B cell (primary cell): Measurements from ENCODE around the gene LRP1. TPM values are rescaled to one million over a fixed set of nuclear protein-coding genes. Genes with fewer than 3 reads are reported as not detected.

Experiments
- ATAC-seq: fragments of 200-7000 bp; cut with Tn5 transposase; one replicate; pipeline ENCODE4 v1.10.0; 2021; ENCODE audit warnings: low read depth, mild to moderate bottlenecking, moderate number of reproducible peaks, moderate library complexity
- CTCF ChIA-PET: fragments of 350-600 bp; sonication (Branson Sonifier 250); formaldehyde crosslinking; loops from one replicate; lab custom pipeline; 2021; ENCODE audit warnings: antibody characterized with exemption, inconsistent platforms; lab: Charles Lee
- POLR2A ChIA-PET: fragments of 350-600 bp; sonication (Branson Sonifier 250); formaldehyde crosslinking; loops from one replicate; lab custom pipeline; 2021; ENCODE audit warnings: antibody characterized with exemption; lab: Charles Lee
- DNase-seq: peaks from one replicate; pipeline ENCODE4 v3.0.0; 2013
- H2AFZ ChIP-seq: 2 replicates; pipeline ENCODE4 v1.6.1; 2012; ENCODE audit warnings: mild to moderate bottlenecking, low read depth, low read length; ENCODE audit not compliant: insufficient read depth, poor library complexity, severe bottlenecking
- H3K27ac ChIP-seq, 2 donors: 1 replicate in 1 of 2; 2 replicates in 1 of 2; pipeline ENCODE4 v1.5.1; 2012 to 2013; ENCODE audit warnings: low read length in 2 of 2, mild to moderate bottlenecking in 2 of 2, moderate library complexity in 1 of 2
- H3K27me3 ChIP-seq, 4 experiments: fragments of 200-600 bp in 1 of 4; sonication (generic) in 1 of 4; replicated peaks in 1 of 4; 1 replicate in 2 of 4; 2 replicates in 2 of 4; pipeline versions ENCODE4 v1.6.1 to v1.7.0; 2013 to 2016; ENCODE audit warnings: low read length in 3 of 4, mild to moderate bottlenecking in 2 of 4, mixed read lengths in 1 of 4, moderate library complexity in 1 of 4; ENCODE audit not compliant: insufficient read depth in 4 of 4, control insufficient read depth in 3 of 4; ENCODE audit errors: control extremely low read depth in 1 of 4
- H3K36me3 ChIP-seq, 2 experiments: replicated peaks in 1 of 2; 1 replicate in 1 of 2; 2 replicates in 1 of 2; pipeline versions ENCODE4 v1.6.1 to v1.7.1; 2013; ENCODE audit warnings: low read length in 1 of 2; ENCODE audit not compliant: insufficient read depth in 2 of 2, control insufficient read depth in 1 of 2; ENCODE audit errors: control extremely low read depth in 1 of 2, extremely low read depth in 1 of 2
- H3K4me1 ChIP-seq, 2 donors: fragments of 200-600 bp in 1 of 2; sonication (generic) in 1 of 2; 1 replicate in 1 of 2; 2 replicates in 1 of 2; pipeline versions ENCODE4 v1.5.1 to v1.6.1; 2013 to 2017; ENCODE audit warnings: low read length in 2 of 2; ENCODE audit not compliant: control insufficient read depth in 2 of 2, insufficient read depth in 2 of 2
- H3K4me2 ChIP-seq: replicated peaks from 2 replicates; pipeline ENCODE3; 2012; ENCODE audit warnings: mild to moderate bottlenecking, low read depth, low read length; ENCODE audit not compliant: poor library complexity, severe bottlenecking
- H3K4me3 ChIP-seq, 5 experiments: fragments of 200-600 bp in 1 of 5; sonication (generic) in 1 of 5; 1 replicate in 3 of 5; 2 replicates in 2 of 5; pipeline versions ENCODE4 v1.5.1 to v1.7.0; 2011 to 2016; ENCODE audit warnings: low read length in 4 of 5, mild to moderate bottlenecking in 4 of 5, low read depth in 2 of 5, control low read depth in 1 of 5, moderate library complexity in 1 of 5; ENCODE audit not compliant: insufficient read depth in 1 of 5; ENCODE audit errors: control extremely low read depth in 1 of 5, extremely low read depth in 1 of 5
- H3K79me2 ChIP-seq: fragments of 200-600 bp; sonication (generic); one replicate; pipeline ENCODE4 v1.6.0; 2016; ENCODE audit warnings: low read length; ENCODE audit not compliant: control insufficient read depth, insufficient read depth
- H3K9ac ChIP-seq: fragments of 200-600 bp; sonication (generic); 2 replicates; pipeline ENCODE4 v1.6.1; 2017; ENCODE audit warnings: mild to moderate bottlenecking, low read length, moderate library complexity
- H3K9me3 ChIP-seq, 3 donors: one replicate each; pipeline versions ENCODE4 v1.6.1 to v1.7.1; 2013; ENCODE audit warnings: low read length in 2 of 3; ENCODE audit not compliant: control insufficient read depth in 2 of 3, insufficient read depth in 1 of 3; ENCODE audit errors: control extremely low read depth in 1 of 3
- H4K20me1 ChIP-seq: 2 replicates; pipeline ENCODE4 v1.6.0; 2012; ENCODE audit warnings: mild to moderate bottlenecking, low read length; ENCODE audit not compliant: insufficient read depth, control insufficient read depth, poor library complexity, severe bottlenecking
- H3K27ac Mint-ChIP-seq: one replicate; pipeline ENCODE4 v1.8.0; 2021; ENCODE audit warnings: mixed read lengths
- H3K27me3 Mint-ChIP-seq: one replicate; pipeline ENCODE4 v1.8.0; 2021; ENCODE audit warnings: mixed read lengths
- H3K4me1 Mint-ChIP-seq: one replicate; pipeline ENCODE4 v1.8.0; 2021; ENCODE audit warnings: mixed read lengths
- H3K4me3 Mint-ChIP-seq: one replicate; pipeline ENCODE4 v1.8.0; 2021; ENCODE audit warnings: mixed read lengths
- H3K9me3 Mint-ChIP-seq: one replicate; pipeline ENCODE4 v1.8.0; 2022; ENCODE audit warnings: mixed read lengths; ENCODE audit not compliant: insufficient read depth
- EZH2 ChIP-seq: IDR thresholded peaks from 2 replicates; pipeline ENCODE4 v1.6.1; 2012; ENCODE audit warnings: borderline replicate concordance, low read depth, mild to moderate bottlenecking, moderate library complexity, low read length; ENCODE audit not compliant: insufficient read depth, poor library complexity, severe bottlenecking
- WGBS: methylation state at CpG from one replicate; pipeline ENCODE4 v1.1.5; 2013; ENCODE audit warnings: missing lambda C conversion rate; ENCODE audit not compliant: insufficient coverage; 5-methylcytosine and 5-hydroxymethylcytosine counted together
- intact Hi-C: fragments of 100-400 bp; cut with micrococcal nuclease; formaldehyde crosslinking; loops from one replicate; pipeline ENCODE4 v1.10.0; 2022
- polyA plus RNA-seq: library from polyadenylated mRNA; depleted of rRNA; stranded (reverse); fragments of >200 nt; gene quantifications from 2 replicates; pipeline ENCODE4 v1.2.3, GENCODE V29; 2012
- total RNA-seq, 2 donors: library from RNA; stranded (reverse); fragments of 120-200 nt in 1 of 2; gene quantifications; 1 replicate in 1 of 2; 2 replicates in 1 of 2; pipeline versions ENCODE4 v1.2.3 to v1.2.4, GENCODE V29; 2013 to 2022
- TF ChIP-seq, protein P1 (sequence below): fragments of 200-600 bp; IDR thresholded peaks from one replicate; pipeline ENCODE4 v1.8.0; 2022; ENCODE audit warnings: antibody characterized with exemption, mild to moderate bottlenecking

The LRP1 gene
- total and polyA plus RNA-seq, 2 donors (not counting 1 experiment from before 2014, with no cell fraction given): 2.0 to 4.1 TPM

DNA sequence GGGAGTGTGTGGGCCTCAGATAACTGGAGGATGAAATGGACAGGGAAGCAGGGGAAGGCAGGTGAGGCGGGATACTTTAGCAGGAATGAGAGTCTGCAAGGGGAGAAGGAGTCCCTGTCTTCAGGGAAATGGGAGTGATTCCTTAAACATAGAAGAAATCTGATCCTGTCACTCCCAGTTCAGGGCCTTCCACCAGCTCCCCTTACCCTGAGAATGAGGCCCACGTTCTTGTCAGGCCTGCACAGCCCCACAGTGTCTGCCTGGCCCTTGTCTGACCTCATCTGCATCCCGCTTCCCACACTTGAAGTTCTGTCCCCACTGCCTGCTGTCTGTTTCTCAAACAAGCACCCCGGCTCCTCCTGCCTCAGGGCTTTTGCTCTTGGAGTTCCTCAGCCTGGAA lies 31.8 kb downstream of the LRP1 start:
- no peak overlapping the region for H3K9ac ChIP-seq
- no peak for TF ChIP-seq EZH2
- TF ChIP-seq, protein P1, sequence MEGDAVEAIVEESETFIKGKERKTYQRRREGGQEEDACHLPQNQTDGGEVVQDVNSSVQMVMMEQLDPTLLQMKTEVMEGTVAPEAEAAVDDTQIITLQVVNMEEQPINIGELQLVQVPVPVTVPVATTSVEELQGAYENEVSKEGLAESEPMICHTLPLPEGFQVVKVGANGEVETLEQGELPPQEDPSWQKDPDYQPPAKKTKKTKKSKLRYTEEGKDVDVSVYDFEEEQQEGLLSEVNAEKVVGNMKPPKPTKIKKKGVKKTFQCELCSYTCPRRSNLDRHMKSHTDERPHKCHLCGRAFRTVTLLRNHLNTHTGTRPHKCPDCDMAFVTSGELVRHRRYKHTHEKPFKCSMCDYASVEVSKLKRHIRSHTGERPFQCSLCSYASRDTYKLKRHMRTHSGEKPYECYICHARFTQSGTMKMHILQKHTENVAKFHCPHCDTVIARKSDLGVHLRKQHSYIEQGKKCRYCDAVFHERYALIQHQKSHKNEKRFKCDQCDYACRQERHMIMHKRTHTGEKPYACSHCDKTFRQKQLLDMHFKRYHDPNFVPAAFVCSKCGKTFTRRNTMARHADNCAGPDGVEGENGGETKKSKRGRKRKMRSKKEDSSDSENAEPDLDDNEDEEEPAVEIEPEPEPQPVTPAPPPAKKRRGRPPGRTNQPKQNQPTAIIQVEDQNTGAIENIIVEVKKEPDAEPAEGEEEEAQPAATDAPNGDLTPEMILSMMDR: no peak
- no peak overlapping the region for H3K4me3 ChIP-seq
- no peaks in the 10 kb centered on the region for H3K27me3 ChIP-seq
- CTCF ChIA-PET: interaction anchor here (1.0 to 1.2 kb wide), 2 partner anchors 36 to 99 kb away, joined by 3 read pairs; no protein-coding TSS in a partner anchor
- peaks cover 4 to 8% of the 10 kb centered on the region in 2 donors for H3K4me1 ChIP-seq
- H4K20me1 ChIP-seq: no peaks in the 10 kb centered on the region
- no peak overlapping the region for H3K4me2 ChIP-seq
- Mint-ChIP-seq H3K4me1 (peaks cover 7% of the 10 kb centered on the region), H3K27ac (no peak overlapping the region), H3K4me3 (no peak overlapping the region), H3K27me3 (peaks cover 16% of the 10 kb centered on the region), H3K9me3 (no peaks in the 10 kb centered on the region)
- peaks cover 0 to 3% (median 0%) of the 10 kb centered on the region in 3 donors for H3K9me3 ChIP-seq
- H3K36me3 ChIP-seq: no peaks in the 10 kb centered on the region
- ATAC-seq (no peak), DNase-seq (no peak)
- 77% methylated on average over 3 of the region's 4 CpGs for WGBS
- no peak overlapping the region for H2AFZ ChIP-seq
- POLR2A ChIA-PET: no interaction called here
- no peaks in the 10 kb centered on the region for H3K79me2 ChIP-seq
- intact Hi-C loops: no loop called here
- no peak overlapping the region for H3K27ac ChIP-seq

DNA sequence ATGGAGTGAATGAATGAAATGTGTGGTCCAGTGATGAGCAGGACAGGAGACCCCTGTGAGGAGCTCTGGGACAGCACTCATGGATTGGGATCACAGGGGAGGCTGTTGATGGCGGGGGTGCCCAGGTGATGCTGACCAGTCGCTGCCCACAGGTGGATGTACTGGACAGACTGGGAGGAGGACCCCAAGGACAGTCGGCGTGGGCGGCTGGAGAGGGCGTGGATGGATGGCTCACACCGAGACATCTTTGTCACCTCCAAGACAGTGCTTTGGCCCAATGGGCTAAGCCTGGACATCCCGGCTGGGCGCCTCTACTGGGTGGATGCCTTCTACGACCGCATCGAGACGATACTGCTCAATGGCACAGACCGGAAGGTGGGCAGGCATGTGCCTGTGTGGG lies 32.5 kb downstream of the LRP1 start:
- Histone ChIP-seq H3K27me3 (no peaks in the 10 kb centered on the region), H3K4me2 (no peak overlapping the region), H3K9me3 (peaks cover 0 to 3% (median 0%) of the 10 kb centered on the region in 3 donors), H3K79me2 (no peaks in the 10 kb centered on the region), H2AFZ (no peak overlapping the region), H3K36me3 (no peaks in the 10 kb centered on the region), H3K4me3 (no peak overlapping the region), H3K9ac (no peak overlapping the region), H4K20me1 (no peaks in the 10 kb centered on the region), H3K27ac (no peak overlapping the region), H3K4me1 (peaks cover 4 to 7% of the 10 kb centered on the region in 2 donors)
- ChIA-PET CTCF (no interaction called here), POLR2A (no interaction called here)
- peaks cover 16% of the 10 kb centered on the region for H3K27me3 Mint-ChIP-seq
- H3K9me3 Mint-ChIP-seq: no peaks in the 10 kb centered on the region
- WGBS: 96% methylated on average over 14 of the region's 14 CpGs
- intact Hi-C loops: no loop called here
- DNase-seq (no peak), ATAC-seq (no peak)
- TF ChIP-seq, protein P1: no peak
- no peak for TF ChIP-seq EZH2
- H3K4me3 Mint-ChIP-seq: no peak overlapping the region
- peaks cover 7% of the 10 kb centered on the region for H3K4me1 Mint-ChIP-seq
- H3K27ac Mint-ChIP-seq: no peak overlapping the region
